ENCODE results near the gene PALMD. TPM values are rescaled to one million over a fixed set of nuclear protein-coding genes. Genes with fewer than 3 reads are reported as not detected.

The PALMD gene
- total RNA-seq, 1 experiment from 2014 or later, result 0.05 TPM

GRCh38 chr1:99675292-99675691, 29.4 kb downstream of the PALMD start:
- ATAC-seq, result no peak

GRCh38 chr1:99675994-99676393, 30.1 kb downstream of the PALMD start:
- no peaks in the 10 kb centered on the region for H3K9me3 ChIP-seq (ENCODE audit: control insufficient read depth, insufficient read depth, low read depth, low read length)
- H3K4me1 ChIP-seq (ENCODE audit: control insufficient read depth, insufficient read depth, low read length), result no peaks in the 10 kb centered on the region
- DNase-seq (ENCODE audit: low read depth, low spot score) (no peak), ATAC-seq (no peak)
- H3K27ac ChIP-seq (ENCODE audit: low read length), result no peak overlapping the region
- POLR2A ChIA-PET, result no interaction called here
- H3K36me3 ChIP-seq (ENCODE audit: control insufficient read depth, insufficient read depth, low read length), result no peaks in the 10 kb centered on the region
- no TSS peak for BruUV-seq (replicated peaks)
- H3K4me3 ChIP-seq (ENCODE audit: low read depth in 2 of 2, low read length in 2 of 2), result no peak overlapping the region
- no peaks in the 10 kb centered on the region for H3K27me3 ChIP-seq (ENCODE audit: control insufficient read depth, insufficient read depth, low read length)
- no peak for TF ChIP-seq REST (IDR thresholded peaks at IDR 0.05; ENCODE audit: insufficient read depth in 1 of 2, low read depth in 2 of 2, low read length in 1 of 2)
- TF ChIP-seq SIN3A (IDR thresholded peaks at IDR 0.05; ENCODE audit: borderline replicate concordance, insufficient read depth, low read depth, low read length), result no peak
- TF ChIP-seq CTCF (IDR thresholded peaks at IDR 0.05), result no peak
- TF ChIP-seq POLR2AphosphoS5 (IDR thresholded peaks at IDR 0.05; ENCODE audit: low read depth, low read length), result no peak
- no peak for TF ChIP-seq TCF7L2 (IDR thresholded peaks at IDR 0.05; ENCODE audit: low read depth, low read length)
- intact Hi-C loops (cut with micrococcal nuclease; ENCODE audit: unreplicated experiment), result no loop called here
- CTCF ChIA-PET, result no interaction called here
- in situ Hi-C loops (cut with HindIII; ENCODE audit: low pct_unique_long_range_greater_than_20kb, low sequenced_read_pairs), result no loop called here

More at GRCh38 chr1:99675292-99675691, 29.4 kb downstream of the PALMD start:
- Histone ChIP-seq H3K27me3 (ENCODE audit: control insufficient read depth, insufficient read depth, low read length) (no peaks in the 10 kb centered on the region), H3K4me3 (ENCODE audit: low read depth in 2 of 2, low read length in 2 of 2) (no peak overlapping the region), H3K9me3 (ENCODE audit: control insufficient read depth, insufficient read depth, low read depth, low read length) (no peaks in the 10 kb centered on the region), H3K27ac (ENCODE audit: low read length) (no peak overlapping the region), H3K36me3 (ENCODE audit: control insufficient read depth, insufficient read depth, low read length) (no peaks in the 10 kb centered on the region), H3K4me1 (ENCODE audit: control insufficient read depth, insufficient read depth, low read length) (no peaks in the 10 kb centered on the region)
- TF ChIP-seq POLR2AphosphoS5 (IDR thresholded peaks at IDR 0.05; ENCODE audit: low read depth, low read length), result no peak
- TF ChIP-seq SIN3A (IDR thresholded peaks at IDR 0.05; ENCODE audit: borderline replicate concordance, insufficient read depth, low read depth, low read length), result no peak
- TF ChIP-seq TCF7L2 (IDR thresholded peaks at IDR 0.05; ENCODE audit: low read depth, low read length), result no peak
- no peak for TF ChIP-seq REST (IDR thresholded peaks at IDR 0.05; ENCODE audit: insufficient read depth in 1 of 2, low read depth in 2 of 2, low read length in 1 of 2)
- TF ChIP-seq CTCF (IDR thresholded peaks at IDR 0.05), result no peak
- BruUV-seq (replicated peaks), result no TSS peak
- CTCF ChIA-PET, result no interaction called here
- POLR2A ChIA-PET, result no interaction called here
- in situ Hi-C loops (cut with HindIII; ENCODE audit: low pct_unique_long_range_greater_than_20kb, low sequenced_read_pairs), result no loop called here
- no peak for DNase-seq (ENCODE audit: low read depth, low spot score)
- intact Hi-C loops (cut with micrococcal nuclease; ENCODE audit: unreplicated experiment), result no loop called here

Measured in Panc1 (cell line).